A673 (cell line): ENCODE results near the gene FAM110C.

ENCODE experiments used
- EZH2 ChIP-seq: fragments of 200-600 bp; sonication (generic); IDR thresholded peaks from 2 replicates; pipeline ENCODE4 v1.6.1; 2017; ENCODE audit warnings: borderline replicate concordance, low read depth, mild to moderate bottlenecking, mixed read lengths, antibody characterized with exemption, low read length; ENCODE audit not compliant: poor library complexity, severe bottlenecking
- TF ChIP-seq, protein P1 (sequence below): fragments of 300-800, 200-600 bp; sonication (generic); conservative IDR thresholded peaks from 2 replicates; pipeline ENCODE4 v1.5.1; 2017; ENCODE audit warnings: low read depth, mild to moderate bottlenecking, antibody characterized with exemption, low read length, moderate library complexity, mixed read lengths

- TF ChIP-seq, protein P1, sequence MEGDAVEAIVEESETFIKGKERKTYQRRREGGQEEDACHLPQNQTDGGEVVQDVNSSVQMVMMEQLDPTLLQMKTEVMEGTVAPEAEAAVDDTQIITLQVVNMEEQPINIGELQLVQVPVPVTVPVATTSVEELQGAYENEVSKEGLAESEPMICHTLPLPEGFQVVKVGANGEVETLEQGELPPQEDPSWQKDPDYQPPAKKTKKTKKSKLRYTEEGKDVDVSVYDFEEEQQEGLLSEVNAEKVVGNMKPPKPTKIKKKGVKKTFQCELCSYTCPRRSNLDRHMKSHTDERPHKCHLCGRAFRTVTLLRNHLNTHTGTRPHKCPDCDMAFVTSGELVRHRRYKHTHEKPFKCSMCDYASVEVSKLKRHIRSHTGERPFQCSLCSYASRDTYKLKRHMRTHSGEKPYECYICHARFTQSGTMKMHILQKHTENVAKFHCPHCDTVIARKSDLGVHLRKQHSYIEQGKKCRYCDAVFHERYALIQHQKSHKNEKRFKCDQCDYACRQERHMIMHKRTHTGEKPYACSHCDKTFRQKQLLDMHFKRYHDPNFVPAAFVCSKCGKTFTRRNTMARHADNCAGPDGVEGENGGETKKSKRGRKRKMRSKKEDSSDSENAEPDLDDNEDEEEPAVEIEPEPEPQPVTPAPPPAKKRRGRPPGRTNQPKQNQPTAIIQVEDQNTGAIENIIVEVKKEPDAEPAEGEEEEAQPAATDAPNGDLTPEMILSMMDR = no peak
- no peak for TF ChIP-seq EZH2
Measured at GRCh38 chr2:40465-40864, 5.8 kb downstream of the FAM110C start.
